HAP-1 (cell line): ENCODE results near the gene CRTAP.
A peak's percentile ranks its signal among the peaks of the same experiment; 100 is the strongest.

ENCODE experiments used
- DNase-seq, 2 experiments: peaks; one replicate each; pipeline ENCODE4 v3.0.0-alpha.2; 2016 to 2020; ENCODE audit warnings: low spot score in 2 of 2
- H3K27me3 ChIP-seq: fragments of 250-450 bp; sonication (Bioruptor Pico); 2 replicates; pipeline ENCODE4 v1.5.1; 2020; ENCODE audit warnings: low read depth, mild to moderate bottlenecking, moderate library complexity
- H3K36me3 ChIP-seq: fragments of 250-450 bp; sonication (Bioruptor Pico); replicated peaks from 2 replicates; pipeline ENCODE4 v1.5.1; 2020; ENCODE audit warnings: mild to moderate bottlenecking
- H3K4me1 ChIP-seq: fragments of 250-450 bp; sonication (Bioruptor Pico); 2 replicates; pipeline ENCODE4 v1.5.1; 2020; ENCODE audit warnings: mild to moderate bottlenecking
- H3K4me3 ChIP-seq: fragments of 250-450 bp; sonication (Bioruptor Pico); 2 replicates; pipeline ENCODE4 v1.5.1; 2020; ENCODE audit warnings: mild to moderate bottlenecking, moderate library complexity
- H3K9me3 ChIP-seq: fragments of 250-450 bp; sonication (Bioruptor Pico); 2 replicates; pipeline ENCODE4 v1.5.1; 2020; ENCODE audit warnings: mild to moderate bottlenecking, moderate library complexity
- in situ Hi-C: fragments of 300-500 bp; cut with MboI; formaldehyde crosslinking; loops from 3 replicates; pipeline ENCODE4 v1.14.3; 2020; ENCODE audit warnings: low sequenced_read_pairs, inconsistent platforms, mixed read lengths

The CRTAP gene

GRCh38 chr3:33088691-33089090, 25.1 kb upstream of the CRTAP start:
- H3K4me3 ChIP-seq: no peak overlapping the region
- H3K36me3 ChIP-seq: peaks cover 13% of the 10 kb centered on the region
- H3K9me3 ChIP-seq: no peaks in the 10 kb centered on the region
- in situ Hi-C loops: loop anchor here (25.0 kb wide), 1 partner anchor 351 kb away; no protein-coding TSS in a partner anchor
- H3K4me1 ChIP-seq: peaks cover 5% of the 10 kb centered on the region; the same call in 1 of the 2 replicates
- H3K27me3 ChIP-seq: no peaks in the 10 kb centered on the region
- DNase-seq: no peak

GRCh38 chr3:33089515-33089914, 24.3 kb upstream of the CRTAP start:
- Histone ChIP-seq H3K36me3 (peaks cover 16% of the 10 kb centered on the region), H3K27me3 (no peaks in the 10 kb centered on the region), H3K4me3 (no peak overlapping the region), H3K9me3 (no peaks in the 10 kb centered on the region), H3K4me1 (peaks cover 8% of the 10 kb centered on the region)
- in situ Hi-C loops: loop anchor here (25.0 kb wide), 1 partner anchor 352 kb away; no protein-coding TSS in a partner anchor
- DNase-seq: no peak

GRCh38 chr3:33091746-33092145, 22.1 kb upstream of the CRTAP start:
- in situ Hi-C loops: loop anchor here (25.0 kb wide), 1 partner anchor 354 kb away; no protein-coding TSS in a partner anchor
- peaks cover 19% of the 10 kb centered on the region for H3K36me3 ChIP-seq
- peaks cover 13% of the 10 kb centered on the region; the same call in 1 of the 2 replicates for H3K4me1 ChIP-seq

GRCh38 chr3:33092496-33093254, 21.1 kb upstream of the CRTAP start:
- no peaks in the 10 kb centered on the region for H3K27me3 ChIP-seq
- no peak overlapping the region for H3K4me3 ChIP-seq
- peaks cover 20% of the 10 kb centered on the region for H3K36me3 ChIP-seq
- peaks cover 16% of the 10 kb centered on the region for H3K4me1 ChIP-seq
- DNase-seq: no peak
- in situ Hi-C loops: loop anchor here (25.0 kb wide), 1 partner anchor 355 kb away; no protein-coding TSS in a partner anchor
- H3K9me3 ChIP-seq: no peaks in the 10 kb centered on the region

More at GRCh38 chr3:33091746-33092145, 22.1 kb upstream of the CRTAP start:
- DNase-seq: no peak
- no peaks in the 10 kb centered on the region for H3K9me3 ChIP-seq
- no peaks in the 10 kb centered on the region for H3K27me3 ChIP-seq
- H3K4me3 ChIP-seq: no peak overlapping the region

- in situ Hi-C loops: loop anchor here (25.0 kb wide), 1 partner anchor 357 kb away; no protein-coding TSS in a partner anchor
- Histone ChIP-seq H3K4me3 (no peak overlapping the region), H3K9me3 (no peaks in the 10 kb centered on the region), H3K27me3 (no peaks in the 10 kb centered on the region), H3K36me3 (peaks cover 20% of the 10 kb centered on the region), H3K4me1 (peaks cover 19% of the 10 kb centered on the region)
- DNase-seq: no peak
Measured at GRCh38 chr3:33093847-33094246, 20.0 kb upstream of the CRTAP start.

GRCh38 chr3:33095436-33095835, 18.4 kb upstream of the CRTAP start:
- in situ Hi-C loops: loop anchor here (25.0 kb wide), 1 partner anchor 358 kb away; no protein-coding TSS in a partner anchor
- Histone ChIP-seq H3K27me3 (no peaks in the 10 kb centered on the region), H3K36me3 (peaks cover 20% of the 10 kb centered on the region), H3K4me3 (peak overlapping the region; percentile 92), H3K4me1 (peaks cover 19% of the 10 kb centered on the region), H3K9me3 (no peaks in the 10 kb centered on the region)
- DNase-seq: no peak

- Histone ChIP-seq H3K4me3 (peak overlapping the region; percentile 92), H3K36me3 (peaks cover 20% of the 10 kb centered on the region), H3K27me3 (no peaks in the 10 kb centered on the region), H3K9me3 (no peaks in the 10 kb centered on the region), H3K4me1 (peaks cover 19% of the 10 kb centered on the region)
- in situ Hi-C loops: loop anchor here (25.0 kb wide), 1 partner anchor 359 kb away; no protein-coding TSS in a partner anchor
- DNase-seq: peak in 1 of 2 experiments; percentile 46
Measured at GRCh38 chr3:33096093-33096868, 17.5 kb upstream of the CRTAP start.

GRCh38 chr3:33099109-33099645, 14.6 kb upstream of the CRTAP start:
- Histone ChIP-seq H3K36me3 (peaks cover 4% of the 10 kb centered on the region; the same call in 1 of the 2 replicates), H3K9me3 (no peaks in the 10 kb centered on the region), H3K27me3 (no peaks in the 10 kb centered on the region), H3K4me3 (no peak overlapping the region), H3K4me1 (peaks cover 19% of the 10 kb centered on the region)
- in situ Hi-C loops: loop anchor here (25.0 kb wide), 1 partner anchor 362 kb away; no protein-coding TSS in a partner anchor
- no peak for DNase-seq

- no peaks in the 10 kb centered on the region for H3K27me3 ChIP-seq
- no peaks in the 10 kb centered on the region for H3K9me3 ChIP-seq
- no peak overlapping the region for H3K4me3 ChIP-seq
- peaks cover 14% of the 10 kb centered on the region for H3K4me1 ChIP-seq
- no peak for DNase-seq
- in situ Hi-C loops: loop anchor here (25.0 kb wide), 1 partner anchor 362 kb away; no protein-coding TSS in a partner anchor
- peaks cover 4% of the 10 kb centered on the region; the same call in 1 of the 2 replicates for H3K36me3 ChIP-seq
Measured at GRCh38 chr3:33099701-33100100, 14.1 kb upstream of the CRTAP start.

GRCh38 chr3:33100229-33100628, 13.6 kb upstream of the CRTAP start:
- in situ Hi-C loops: no loop called here
- peaks cover 4% of the 10 kb centered on the region; the same call in 1 of the 2 replicates for H3K36me3 ChIP-seq
- no peak overlapping the region for H3K4me3 ChIP-seq
- peaks cover 13% of the 10 kb centered on the region for H3K4me1 ChIP-seq
- H3K27me3 ChIP-seq: no peaks in the 10 kb centered on the region
- DNase-seq: no peak
- H3K9me3 ChIP-seq: no peaks in the 10 kb centered on the region

- DNase-seq: no peak
- no peaks in the 10 kb centered on the region for H3K9me3 ChIP-seq
- H3K36me3 ChIP-seq: no peaks in the 10 kb centered on the region
- in situ Hi-C loops: no loop called here
- H3K4me3 ChIP-seq: no peak overlapping the region
- no peaks in the 10 kb centered on the region for H3K27me3 ChIP-seq
- no peaks in the 10 kb centered on the region for H3K4me1 ChIP-seq
Measured at GRCh38 chr3:33103034-33103433, 10.8 kb upstream of the CRTAP start.

GRCh38 chr3:33103480-33103879, 10.3 kb upstream of the CRTAP start:
- Histone ChIP-seq H3K4me3 (no peak overlapping the region), H3K27me3 (no peaks in the 10 kb centered on the region), H3K4me1 (no peaks in the 10 kb centered on the region), H3K36me3 (no peaks in the 10 kb centered on the region), H3K9me3 (no peaks in the 10 kb centered on the region)
- no peak for DNase-seq
- in situ Hi-C loops: no loop called here

GRCh38 chr3:33104803-33105202, 9.0 kb upstream of the CRTAP start:
- no peaks in the 10 kb centered on the region for H3K9me3 ChIP-seq
- H3K27me3 ChIP-seq: no peaks in the 10 kb centered on the region
- H3K36me3 ChIP-seq: no peaks in the 10 kb centered on the region
- in situ Hi-C loops: no loop called here
- no peak for DNase-seq
- H3K4me1 ChIP-seq: no peaks in the 10 kb centered on the region
- no peak overlapping the region for H3K4me3 ChIP-seq
